Fibroblast of skin of back (primary cell): ENCODE data around the gene GOLGA8S. TPM values are rescaled to one million over a fixed set of nuclear protein-coding genes. Genes with fewer than 3 reads are reported as not detected.
"Not testable (repeated sequence)": the region's sequence is repeated elsewhere in the genome, so short reads cannot be mapped to it uniquely, and the experiment has no call there.

ENCODE experiments used
- DNase-seq: peaks from one replicate; pipeline ENCODE4 v3.0.0-alpha.2; 2013
- polyA plus RNA-seq, 2 experiments: library from polyadenylated mRNA; unstranded; fragments of 120-200 nt; gene quantifications; one replicate each; pipeline ENCODE4 v1.2.1, GENCODE V29; 2013; ENCODE audit not compliant: insufficient read length in 2 of 2

The GOLGA8S gene
- 0.23 TPM for polyA plus RNA-seq (2013, experiment 1 of 2; ENCODE audit: insufficient read length)
- 0.26 TPM for polyA plus RNA-seq (2013, experiment 2 of 2; ENCODE audit: insufficient read length)

DNA sequence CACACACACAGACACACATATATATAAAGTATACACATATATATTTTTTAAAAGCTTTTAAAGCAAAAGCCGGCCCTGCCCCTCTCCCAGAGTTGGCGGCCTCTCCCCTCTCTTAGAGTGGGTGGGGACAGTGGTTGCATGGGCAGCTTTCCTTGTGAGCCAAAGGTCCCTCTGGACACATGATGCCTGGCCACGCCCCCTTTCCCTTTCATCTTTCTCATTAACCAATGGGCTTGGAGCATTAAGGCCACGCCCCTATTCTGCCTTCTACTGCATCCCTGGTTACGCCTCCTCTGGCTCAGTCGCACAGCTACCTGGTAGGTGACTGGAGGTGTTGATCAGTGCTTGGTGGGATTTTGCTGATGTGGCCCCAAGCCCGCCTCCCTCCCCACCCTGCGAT, at the start of gene GOLGA8S:
Gene GOLGA8S, plus strand, starts transcription at position 301 of the 400 bp plus-strand sequence. Its CDS starts 62 bp downstream, at position 363.
- not testable (repeated sequence) for DNase-seq

DNA sequence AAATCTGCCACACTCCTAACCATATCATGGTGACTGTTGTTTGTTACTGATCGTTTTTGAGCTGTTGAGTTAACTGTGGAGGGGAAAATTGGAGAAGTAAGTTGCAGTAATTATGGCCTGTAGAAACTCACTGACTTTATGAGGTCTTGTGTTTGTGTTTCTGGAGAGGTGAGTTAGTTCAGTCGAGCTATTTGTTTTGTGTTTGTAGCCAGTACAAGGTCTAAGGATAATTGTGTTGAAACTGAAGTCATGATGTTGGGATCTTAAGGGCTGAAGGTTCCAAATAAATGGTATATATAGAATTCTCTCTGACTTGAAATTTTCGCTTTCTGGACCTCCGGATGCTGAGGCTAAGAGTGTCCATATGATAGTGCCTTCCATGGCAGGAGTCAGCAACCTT, 49.7 kb upstream of the GOLGA8S start:
- DNase-seq: not testable (repeated sequence)

GRCh38 chr15:23305921-23306320, 48.6 kb upstream of the GOLGA8S start:
- not testable (repeated sequence) for DNase-seq

DNA sequence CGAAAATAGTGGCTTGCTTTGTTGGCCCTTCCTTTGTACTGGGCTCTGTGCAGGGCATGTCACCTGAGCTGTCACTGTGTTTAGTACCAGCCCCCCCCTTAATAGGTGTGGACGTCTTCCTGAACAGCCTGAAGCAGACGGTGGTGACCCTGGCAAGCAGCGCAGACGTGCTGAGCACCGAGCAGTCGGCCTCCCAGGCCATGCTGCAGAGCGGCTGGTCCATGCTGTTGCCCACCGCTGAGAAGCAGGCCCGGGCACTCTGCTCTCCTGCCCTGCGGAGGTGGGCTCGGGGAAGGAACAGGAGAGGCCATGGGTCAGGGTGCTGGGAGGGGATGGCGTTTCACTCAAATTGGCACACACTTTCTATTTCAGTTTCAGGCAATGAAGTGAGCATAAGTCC, 43.3 kb upstream of the GOLGA8S start:
- DNase-seq: not testable (repeated sequence)

GRCh38 chr15:23334096-23334495, 20.5 kb upstream of the GOLGA8S start, which contains the start of gene GOLGA6L26:
Gene GOLGA6L26 (minus strand): TSS chr15:23334196. CDS start chr15:23334135, 61 bp downstream.
- not testable (repeated sequence) for DNase-seq

DNA sequence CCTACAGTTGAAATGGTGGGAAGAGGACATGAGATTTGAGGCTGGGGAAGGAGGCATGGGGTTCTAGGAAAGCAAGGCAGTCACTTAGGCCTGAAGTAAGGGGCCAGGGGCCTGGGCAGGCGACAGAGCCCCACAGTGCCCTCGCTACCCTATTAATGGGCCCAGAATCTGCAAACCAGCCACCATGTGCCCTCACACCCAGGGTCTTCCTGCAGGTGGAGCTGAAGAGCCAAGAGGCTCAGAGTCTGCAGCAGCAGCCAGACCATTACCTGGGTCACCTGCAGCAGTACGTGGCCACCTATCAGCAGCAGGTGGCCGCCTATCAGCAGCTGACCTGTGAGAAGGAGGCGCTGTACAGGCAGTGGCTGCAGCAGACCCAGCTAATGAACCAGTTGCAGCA, 8.1 kb downstream of the GOLGA8S start:
- not testable (repeated sequence) for DNase-seq

DNA sequence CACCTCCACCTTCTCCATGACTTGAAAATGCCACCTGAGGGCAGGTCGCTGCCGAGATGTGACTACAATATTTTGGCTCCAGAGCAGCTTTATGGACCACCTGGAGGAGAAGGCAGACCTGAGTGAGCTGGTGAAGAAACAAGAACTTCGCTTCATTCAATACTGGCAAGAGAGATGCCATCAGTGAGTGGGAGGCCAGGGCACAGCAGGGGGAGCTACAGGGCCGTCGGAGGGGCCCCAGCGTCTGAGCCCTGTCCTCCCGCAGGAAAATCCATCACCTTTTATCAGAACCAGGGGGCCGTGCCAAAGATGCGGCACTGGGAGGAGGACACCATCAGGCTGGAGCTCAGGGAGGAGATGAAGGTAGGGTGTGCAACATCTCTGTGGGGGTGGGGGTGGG, 9.7 kb downstream of the GOLGA8S start:
- DNase-seq: not testable (repeated sequence)

- no peak for DNase-seq
Observed at GRCh38 chr15:23370578-23370977, 16.0 kb downstream of the GOLGA8S start.

GRCh38 chr15:23371134-23371533, 16.6 kb downstream of the GOLGA8S start:
- not testable (repeated sequence) for DNase-seq

DNA sequence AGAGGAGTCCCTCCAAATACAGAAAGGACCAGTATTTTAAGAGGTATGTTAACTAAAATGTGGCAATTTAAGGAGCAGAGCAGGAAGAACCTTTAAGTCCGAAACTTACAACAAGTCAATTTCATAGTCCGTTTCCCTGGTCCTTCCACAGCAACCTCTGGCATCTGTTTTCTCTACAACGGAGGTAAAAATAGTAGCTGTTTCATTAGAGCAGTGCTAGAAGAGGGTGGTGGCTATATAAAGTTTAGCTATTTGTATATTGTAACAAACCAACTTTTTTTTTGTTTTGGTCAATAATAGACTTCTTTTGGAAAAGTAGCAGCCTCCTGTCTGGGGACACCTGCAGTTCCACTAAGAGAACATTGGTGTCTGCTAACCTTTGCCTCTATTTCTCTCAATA, 17.3 kb downstream of the GOLGA8S start:
- DNase-seq: not testable (repeated sequence)

DNA sequence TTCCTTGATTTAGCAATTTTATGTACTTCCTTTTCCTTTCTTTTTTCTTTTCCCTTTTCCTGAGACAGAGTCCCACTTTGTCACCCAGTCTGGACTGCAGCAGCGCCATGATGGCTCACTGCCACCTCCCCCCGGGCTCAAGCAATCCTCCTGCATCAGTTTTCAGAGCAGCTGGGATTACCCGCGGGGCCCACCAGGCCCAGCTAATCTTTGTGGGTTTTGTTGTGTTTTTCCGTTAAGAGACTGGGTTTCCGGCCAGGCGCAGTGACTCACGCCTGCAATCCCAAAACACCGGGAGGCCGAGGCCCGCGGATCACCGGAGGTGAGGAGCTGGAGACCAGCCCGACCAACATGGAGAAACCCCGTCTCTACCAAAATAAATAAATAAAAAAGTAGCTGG, 17.7 kb downstream of the GOLGA8S start:
- no peak for DNase-seq

DNA sequence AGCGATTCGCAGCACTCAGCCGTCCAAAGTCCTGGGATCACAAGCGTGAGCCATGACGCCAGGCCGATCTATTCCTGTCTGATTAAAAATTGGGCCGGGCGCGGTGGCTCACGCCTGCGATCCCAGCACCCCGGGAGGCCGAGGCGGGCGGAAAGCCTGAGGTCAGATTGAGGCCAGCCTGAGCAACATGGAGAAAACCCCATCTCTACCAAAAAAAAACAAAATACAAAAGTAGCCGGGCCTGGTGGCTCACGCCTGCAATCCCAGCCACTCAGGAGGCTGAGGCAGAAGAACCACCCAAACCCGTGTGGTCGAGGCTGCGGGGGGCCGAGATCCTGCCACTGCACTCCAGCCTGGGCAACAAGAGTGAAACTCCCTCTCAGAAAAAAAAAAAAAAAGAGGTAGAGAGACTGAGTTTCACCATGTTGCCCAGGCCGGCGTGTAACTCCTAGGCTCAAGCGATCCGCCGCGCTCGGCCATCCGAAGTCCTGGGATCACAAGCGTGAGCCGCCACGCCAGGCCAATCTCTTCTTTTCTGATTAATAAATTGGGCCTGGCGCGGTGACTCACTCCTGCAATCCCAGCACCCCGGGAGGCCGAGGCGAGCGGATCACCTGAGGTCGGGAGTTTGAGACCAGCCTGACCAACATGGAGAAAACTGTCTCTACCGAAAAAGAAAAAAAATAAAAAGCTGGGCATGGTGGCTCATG, 18.5 kb downstream of the GOLGA8S start:
- not testable (repeated sequence) for DNase-seq

- not testable (repeated sequence) for DNase-seq
Observed at GRCh38 chr15:23374226-23374625, 19.7 kb downstream of the GOLGA8S start.

DNA sequence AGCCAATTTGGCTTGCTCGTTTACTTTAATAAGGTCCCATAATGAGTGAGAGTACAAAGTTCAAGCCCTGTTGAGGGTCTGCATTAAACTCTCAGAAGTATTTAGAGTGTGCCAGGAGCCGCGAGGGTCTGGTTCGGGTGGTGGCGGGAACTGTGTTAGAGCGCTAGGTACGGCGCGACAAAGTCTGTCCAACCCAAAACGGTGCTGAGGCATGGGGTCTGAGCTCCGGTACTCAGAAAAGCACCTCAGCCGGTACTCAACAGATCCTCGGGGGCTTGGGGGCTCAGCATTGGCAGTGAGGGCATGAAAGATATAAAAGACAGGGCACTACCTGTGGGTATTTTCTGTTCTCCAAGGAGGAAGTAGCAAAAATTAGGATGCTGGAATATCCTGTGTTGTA, 24.4 kb downstream of the GOLGA8S start:
- not testable (repeated sequence) for DNase-seq

GRCh38 chr15:23380700-23381099, 26.2 kb downstream of the GOLGA8S start:
- not testable (repeated sequence) for DNase-seq

GRCh38 chr15:23381192-23381591, 26.6 kb downstream of the GOLGA8S start:
- DNase-seq: not testable (repeated sequence)

DNA sequence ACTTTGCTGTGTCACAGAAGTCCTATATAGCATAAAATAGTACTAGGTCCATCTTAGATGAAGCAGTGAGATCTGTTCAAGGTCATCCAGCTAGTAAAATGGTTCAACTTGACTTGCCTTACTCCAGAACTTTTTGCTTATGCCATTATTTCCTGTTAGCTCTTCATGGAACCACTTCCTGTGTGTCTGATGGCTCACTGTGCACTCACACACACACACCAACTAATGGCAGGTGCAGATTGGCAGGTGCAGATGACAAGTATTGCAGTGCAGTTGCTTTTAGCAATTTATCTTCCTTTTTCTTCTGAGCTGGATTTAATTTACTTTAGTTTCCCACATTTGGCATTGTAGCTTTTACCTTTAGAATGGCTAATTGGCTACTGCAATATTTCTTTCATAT, 29.8 kb downstream of the GOLGA8S start:
- no peak for DNase-seq

GRCh38 chr15:23385886-23386430, 31.4 kb downstream of the GOLGA8S start:
- no peak for DNase-seq

- DNase-seq: no peak
Observed at GRCh38 chr15:23387621-23388190, 33.2 kb downstream of the GOLGA8S start.

DNA sequence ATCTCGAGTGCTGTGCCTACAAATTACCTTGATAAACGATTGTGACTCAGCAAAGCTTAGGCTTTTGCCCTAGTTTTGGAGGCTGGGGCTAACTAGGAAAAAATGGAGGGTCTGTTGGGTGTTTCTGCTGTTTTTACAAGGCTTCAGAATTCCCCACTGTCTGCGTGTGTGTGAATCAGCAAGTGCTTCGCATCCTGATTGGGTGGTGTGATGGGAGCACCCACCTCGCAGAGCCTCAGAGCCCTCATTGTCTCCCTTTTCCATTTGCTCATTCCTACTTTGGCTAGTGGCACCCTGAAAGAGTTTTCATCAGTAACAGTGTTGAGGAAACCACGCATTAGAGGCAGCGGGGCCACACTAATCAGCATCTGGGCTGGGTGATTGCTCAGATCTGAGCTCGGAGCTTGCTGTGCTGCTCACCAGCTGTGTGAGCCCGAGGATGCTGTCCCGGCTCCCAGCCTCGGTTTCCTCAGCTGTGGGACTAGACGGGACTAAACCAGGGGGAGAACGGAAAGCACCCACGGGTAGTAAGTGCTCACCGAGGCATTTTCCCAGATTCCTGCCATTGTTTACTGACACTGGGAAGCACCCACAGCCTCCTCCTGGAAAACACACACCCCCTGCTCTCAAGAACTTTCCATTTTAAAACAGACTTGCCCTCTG, 40.6 kb downstream of the GOLGA8S start:
- no peak for DNase-seq

DNA sequence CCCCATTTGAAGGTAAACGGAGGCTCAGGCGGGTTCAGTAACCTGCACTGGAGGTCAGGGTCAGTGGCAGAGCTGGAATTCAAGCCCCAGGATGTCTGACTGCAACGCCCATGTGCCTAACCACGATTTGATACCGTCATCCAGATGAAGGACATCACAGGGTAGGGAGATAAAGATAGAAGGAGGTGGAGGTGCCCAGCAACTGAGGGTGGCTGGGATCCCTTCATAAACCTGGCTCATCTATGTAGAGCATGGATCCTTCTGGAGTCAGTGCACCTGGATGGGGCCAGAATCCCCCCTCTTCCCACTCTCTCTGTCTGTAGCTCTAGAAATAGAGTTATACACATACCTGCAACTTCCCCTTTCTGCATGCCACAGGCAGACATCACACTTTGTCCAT, 41.3 kb downstream of the GOLGA8S start:
- no peak for DNase-seq

- DNase-seq: no peak
Observed at GRCh38 chr15:23397779-23398178, 43.2 kb downstream of the GOLGA8S start.

- not testable (repeated sequence) for DNase-seq
Observed at GRCh38 chr15:23398357-23398756, 43.8 kb downstream of the GOLGA8S start.
